GM19025 (cell line): ENCODE measurements around the gene THSD7B.

Experiments
- ATAC-seq: cut with Tn5 transposase; IDR thresholded peaks from one replicate; pipeline ENCODE4 v1.9.1; 2021; ENCODE audit warnings: mild to moderate bottlenecking, low read depth, moderate library complexity; ENCODE audit not compliant: unreplicated experiment

The THSD7B gene

GRCh38 chr2:137181370-137181769, 416.0 kb downstream of the THSD7B start:
- ATAC-seq = no peak

GRCh38 chr2:137182071-137182470, 416.7 kb downstream of the THSD7B start:
- no peak for ATAC-seq

GRCh38 chr2:137183206-137183898, 418.0 kb downstream of the THSD7B start:
- no peak for ATAC-seq

GRCh38 chr2:137185378-137186078, 420.2 kb downstream of the THSD7B start:
- no peak for ATAC-seq

- ATAC-seq = no peak
Measured at GRCh38 chr2:137187216-137187615, 421.9 kb downstream of the THSD7B start.

GRCh38 chr2:137190411-137191195, 425.3 kb downstream of the THSD7B start:
- ATAC-seq = no peak

- no peak for ATAC-seq
Measured at GRCh38 chr2:137192366-137193310, 427.3 kb downstream of the THSD7B start.

- ATAC-seq = no peak
Measured at GRCh38 chr2:137193401-137193800, 428.1 kb downstream of the THSD7B start.

- no peak for ATAC-seq
Measured at GRCh38 chr2:137194111-137194510, 428.8 kb downstream of the THSD7B start.

GRCh38 chr2:137199751-137200150, 434.4 kb downstream of the THSD7B start:
- ATAC-seq = no peak

- no peak for ATAC-seq
Measured at GRCh38 chr2:137202318-137202717, 437.0 kb downstream of the THSD7B start.

GRCh38 chr2:137205324-137205723, 440.0 kb downstream of the THSD7B start:
- ATAC-seq = no peak

GRCh38 chr2:137206069-137206468, 440.7 kb downstream of the THSD7B start:
- no peak for ATAC-seq

- ATAC-seq = no peak
Measured at GRCh38 chr2:137207030-137207429, 441.7 kb downstream of the THSD7B start.

- no peak for ATAC-seq
Measured at GRCh38 chr2:137208431-137208891, 443.1 kb downstream of the THSD7B start.

GRCh38 chr2:137210039-137210438, 444.7 kb downstream of the THSD7B start:
- ATAC-seq = no peak

- no peak for ATAC-seq
Measured at GRCh38 chr2:137211761-137212160, 446.4 kb downstream of the THSD7B start.

GRCh38 chr2:137220438-137220993, 455.2 kb downstream of the THSD7B start:
- ATAC-seq = no peak

- ATAC-seq = no peak
Measured at GRCh38 chr2:137221797-137222492, 456.6 kb downstream of the THSD7B start.
